Hypothalamus (tissue), 51 donors: ENCODE results near the gene XPR1.
"Not testable (repeated sequence)": the region's sequence is repeated elsewhere in the genome, so short reads cannot be mapped to it uniquely, and the experiment has no call there.

Experiments
- DNase-seq, 51 donors: peaks; one replicate each; lab custom pipeline; 2025; lab: John Stamatoyannopoulos, UW

Gene XPR1

GRCh38 chr1:180642781-180643180 lies 11.0 kb downstream of the XPR1 start:
- no peak for DNase-seq

GRCh38 chr1:180643693-180644092 lies 11.9 kb downstream of the XPR1 start:
- DNase-seq: peak in 13 of 51 donors; percentile 1 to 30 (median 10)

- DNase-seq: no peak
Measured at GRCh38 chr1:180644526-180645192, 12.8 kb downstream of the XPR1 start.

- DNase-seq: not testable (repeated sequence)
Measured at GRCh38 chr1:180645261-180645660, 13.4 kb downstream of the XPR1 start.

GRCh38 chr1:180646093-180646492 lies 14.3 kb downstream of the XPR1 start:
- DNase-seq: no peak

GRCh38 chr1:180646547-180646946 lies 14.7 kb downstream of the XPR1 start:
- no peak for DNase-seq

GRCh38 chr1:180652792-180653191 lies 21.0 kb downstream of the XPR1 start:
- DNase-seq: no peak

GRCh38 chr1:180662709-180663108 lies 30.9 kb downstream of the XPR1 start:
- no peak for DNase-seq

- no peak for DNase-seq
Measured at GRCh38 chr1:180670681-180671080, 38.9 kb downstream of the XPR1 start.

- DNase-seq: no peak
Measured at GRCh38 chr1:180672105-180672504, 40.3 kb downstream of the XPR1 start.

GRCh38 chr1:180672505-180672904 lies 40.7 kb downstream of the XPR1 start:
- DNase-seq: no peak

- no peak for DNase-seq
Measured at GRCh38 chr1:180674603-180675530, 43.0 kb downstream of the XPR1 start.

GRCh38 chr1:180675586-180675985 lies 43.8 kb downstream of the XPR1 start:
- DNase-seq: no peak

- DNase-seq: no peak
Measured at GRCh38 chr1:180680558-180681144, 48.8 kb downstream of the XPR1 start.

GRCh38 chr1:180683117-180683516 lies 51.3 kb downstream of the XPR1 start:
- DNase-seq: not testable (repeated sequence)

- DNase-seq: peak in 1 of 51 donors; percentile 1
Measured at GRCh38 chr1:180691322-180691913, 59.6 kb downstream of the XPR1 start.

- DNase-seq: no peak
Measured at GRCh38 chr1:180693564-180694244, 61.9 kb downstream of the XPR1 start.

- no peak for DNase-seq
Measured at GRCh38 chr1:180695282-180695681, 63.5 kb downstream of the XPR1 start.

GRCh38 chr1:180696361-180696760 lies 64.5 kb downstream of the XPR1 start:
- DNase-seq: no peak

GRCh38 chr1:180698580-180698979 lies 66.8 kb downstream of the XPR1 start:
- no peak for DNase-seq
